ENCODE data around the gene CCT2. TPM values are rescaled to one million over a fixed set of nuclear protein-coding genes. Genes with fewer than 3 reads are reported as not detected.

Gene CCT2
- total and polyA plus RNA-seq, 4 experiments from 2014 or later = 92.6 to 146 (median 122) TPM

DNA sequence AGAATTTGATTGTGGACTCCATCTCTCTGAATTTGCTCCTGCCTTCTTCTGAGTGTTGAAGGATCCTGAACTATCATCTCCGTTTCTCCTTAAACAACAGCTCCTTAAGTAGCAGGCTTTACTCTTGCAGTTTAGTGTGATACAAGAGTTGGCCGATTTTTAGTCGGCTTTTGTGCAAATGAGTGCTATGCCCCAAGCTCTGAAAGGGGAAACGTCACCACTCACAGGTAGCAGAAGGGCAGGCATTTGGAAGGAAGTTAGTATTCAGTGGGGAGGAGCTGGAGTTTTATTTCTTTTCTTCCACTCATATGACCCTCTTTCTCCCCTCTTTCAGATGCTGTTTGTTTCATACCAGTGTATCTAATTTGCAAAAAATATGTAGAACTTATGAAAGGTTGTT lies 61.9 kb downstream of the CCT2 start:
- H3K9me3 Mint-ChIP-seq = no peaks in the 10 kb centered on the region
- Histone ChIP-seq H3K4me3 (ENCODE audit: low read length in 2 of 2) (no peak overlapping the region), H3K27ac (ENCODE audit: low read depth, low read length) (no peak overlapping the region), H3K27me3 (ENCODE audit: insufficient read depth, low read length) (no peaks in the 10 kb centered on the region), H3K36me3 (ENCODE audit: insufficient read depth, low read length) (no peaks in the 10 kb centered on the region), H3K4me1 (ENCODE audit: insufficient read depth, low read length) (no peaks in the 10 kb centered on the region), H3K9me3 (ENCODE audit: control insufficient read depth in 1 of 2, low read length in 2 of 2) (no peaks in the 10 kb centered on the region)
- H3K4me1 Mint-ChIP-seq = no peaks in the 10 kb centered on the region
- DNase-seq = no peak
- H3K27ac Mint-ChIP-seq = no peak overlapping the region
- ChIA-PET CTCF (ENCODE audit: partially characterized antibody) (interaction anchor here (0.6 to 1.5 kb wide), 2 partner anchors 10 to 356 kb away, joined by 3 to 4 read pairs; no protein-coding TSS in a partner anchor), POLR2A (ENCODE audit: partially characterized antibody) (no interaction called here)
- H3K27me3 Mint-ChIP-seq = peaks cover 9 to 12% of the 10 kb centered on the region in 2 donors
- H3K36me3 Mint-ChIP-seq = no peaks in the 10 kb centered on the region
- intact Hi-C loops (cut with micrococcal nuclease) = no loop called here
- H3K4me3 Mint-ChIP-seq = no peak overlapping the region

DNA sequence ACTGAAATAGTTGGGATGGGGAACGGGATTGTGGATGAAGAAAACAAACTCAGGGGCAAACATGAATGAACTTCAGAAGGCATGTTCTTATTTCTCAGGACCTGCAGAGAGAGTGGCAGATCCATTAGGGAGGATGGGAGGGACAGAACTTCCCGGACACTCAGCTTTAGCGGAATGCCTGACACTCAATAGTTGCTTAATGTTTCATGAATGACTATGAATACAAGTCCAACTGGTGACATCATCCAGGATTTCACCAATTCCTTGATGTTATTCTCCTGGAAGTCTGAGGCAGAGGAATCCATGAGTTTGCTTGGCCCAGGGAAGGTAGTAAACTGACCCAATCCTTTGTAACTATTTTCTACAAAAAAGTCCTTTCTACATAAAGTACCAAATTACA lies 63.2 kb downstream of the CCT2 start:
- Histone ChIP-seq H3K4me3 (ENCODE audit: low read length in 2 of 2) (no peak overlapping the region), H3K27me3 (ENCODE audit: insufficient read depth, low read length) (no peaks in the 10 kb centered on the region), H3K9me3 (ENCODE audit: control insufficient read depth in 1 of 2, low read length in 2 of 2) (no peaks in the 10 kb centered on the region), H3K4me1 (ENCODE audit: insufficient read depth, low read length) (no peaks in the 10 kb centered on the region), H3K27ac (ENCODE audit: low read depth, low read length) (no peak overlapping the region), H3K36me3 (ENCODE audit: insufficient read depth, low read length) (no peaks in the 10 kb centered on the region)
- ChIA-PET CTCF (ENCODE audit: partially characterized antibody) (interaction anchor here (4.6 kb wide), 1 partner anchor 8 kb away, joined by 34 read pairs; no protein-coding TSS in a partner anchor), POLR2A (ENCODE audit: partially characterized antibody) (no interaction called here)
- H3K27me3 Mint-ChIP-seq = peaks cover 9 to 12% of the 10 kb centered on the region in 2 donors
- intact Hi-C loops (cut with micrococcal nuclease) = no loop called here
- H3K27ac Mint-ChIP-seq = no peak overlapping the region
- no peak overlapping the region for H3K4me3 Mint-ChIP-seq
- no peaks in the 10 kb centered on the region for H3K36me3 Mint-ChIP-seq
- H3K9me3 Mint-ChIP-seq = no peaks in the 10 kb centered on the region
- DNase-seq = no peak
- no peaks in the 10 kb centered on the region for H3K4me1 Mint-ChIP-seq

DNA sequence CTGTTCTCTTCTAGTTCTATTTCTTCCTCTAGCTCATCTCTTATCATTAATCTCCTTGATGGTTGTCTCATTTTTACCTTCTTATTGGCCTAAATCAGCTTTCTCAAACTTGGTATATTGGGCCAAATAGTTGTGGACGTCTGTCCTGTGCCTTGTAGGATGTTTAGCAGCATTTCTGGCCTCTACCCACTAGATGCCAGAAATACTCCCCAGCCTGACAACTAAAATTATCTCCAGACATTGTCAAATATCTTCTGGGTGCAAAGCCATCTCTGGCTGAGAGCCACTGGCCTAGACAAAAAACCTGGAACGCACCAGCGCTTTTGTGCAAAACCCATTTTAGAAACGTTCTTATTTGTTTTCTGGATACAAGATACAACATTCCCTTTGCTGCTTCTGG lies 64.3 kb downstream of the CCT2 start:
- Histone ChIP-seq H3K4me3 (ENCODE audit: low read length in 2 of 2) (no peak overlapping the region), H3K9me3 (ENCODE audit: control insufficient read depth in 1 of 2, low read length in 2 of 2) (no peaks in the 10 kb centered on the region), H3K27me3 (ENCODE audit: insufficient read depth, low read length) (no peaks in the 10 kb centered on the region), H3K27ac (ENCODE audit: low read depth, low read length) (no peak overlapping the region), H3K36me3 (ENCODE audit: insufficient read depth, low read length) (no peaks in the 10 kb centered on the region), H3K4me1 (ENCODE audit: insufficient read depth, low read length) (no peaks in the 10 kb centered on the region)
- H3K27ac Mint-ChIP-seq = no peak overlapping the region
- H3K4me1 Mint-ChIP-seq = no peaks in the 10 kb centered on the region
- H3K27me3 Mint-ChIP-seq = peaks cover 9 to 18% of the 10 kb centered on the region in 2 donors
- CTCF ChIA-PET (ENCODE audit: partially characterized antibody) = interaction anchor here (4.6 kb wide), 1 partner anchor 9 kb away, joined by 34 read pairs; no protein-coding TSS in a partner anchor
- POLR2A ChIA-PET (ENCODE audit: partially characterized antibody) = no interaction called here
- no peaks in the 10 kb centered on the region for H3K36me3 Mint-ChIP-seq
- H3K9me3 Mint-ChIP-seq = no peaks in the 10 kb centered on the region
- intact Hi-C loops (cut with micrococcal nuclease) = no loop called here
- no peak overlapping the region for H3K4me3 Mint-ChIP-seq
- no peak for DNase-seq

Small RNA genes lying within 50 kb of the gene (microRNA-seq; reads per million reads assigned to microRNA genes)
- gene MIR3913-1 (ENCODE audit: borderline microRNAs expressed, borderline number of aligned reads, borderline replicate concordance) (not detected), gene MIR3913-2 (ENCODE audit: borderline microRNAs expressed, borderline number of aligned reads, borderline replicate concordance) (not detected)

Other genes with a start within 250 kb of the CCT2 start
- gene LYZ, start 237.1 kb upstream of the CCT2 start, total RNA-seq = 10 to 100 TPM; 40.5 to 42.3 TPM
- gene LYZ, start 237.1 kb upstream of the CCT2 start, polyA plus RNA-seq = 1 to 10 TPM; 5.3 to 7.7 TPM
- 10 to 100 TPM; 18.2 to 19.6 TPM for gene YEATS4, start 225.7 kb upstream of the CCT2 start, total RNA-seq
- 10 to 100 TPM; 44.9 to 57.5 TPM for gene YEATS4, start 225.7 kb upstream of the CCT2 start, polyA plus RNA-seq
- gene FRS2, start 115.1 kb upstream of the CCT2 start, total RNA-seq = 10 to 100 TPM; 21.2 to 22.2 TPM
- gene FRS2, start 115.1 kb upstream of the CCT2 start, polyA plus RNA-seq = 1 to 10 TPM; 8.6 to 9.3 TPM
- gene LRRC10, start 25.4 kb downstream of the CCT2 start, total RNA-seq = not detected
- not detected for gene LRRC10, start 25.4 kb downstream of the CCT2 start, polyA plus RNA-seq
- not detected for gene BEST3, start 113.8 kb downstream of the CCT2 start, total RNA-seq
- gene BEST3, start 113.8 kb downstream of the CCT2 start, polyA plus RNA-seq = not detected
- gene RAB3IP, start 153.4 kb downstream of the CCT2 start, total RNA-seq = 10 to 100 TPM; 38.6 to 40.3 TPM
- 10 to 100 TPM; 33.1 to 43.8 TPM for gene RAB3IP, start 153.4 kb downstream of the CCT2 start, polyA plus RNA-seq
- not detected for gene MYRFL, start 239.8 kb downstream of the CCT2 start, total RNA-seq
- gene MYRFL, start 239.8 kb downstream of the CCT2 start, polyA plus RNA-seq = not detected

All from CD4-positive, alpha-beta memory T cell (primary cell).